Right forelimb (tissue), 1 donor: ENCODE measurements around the gene CBY2.

Source experiments
- DNase-seq: peaks from one replicate; pipeline ENCODE4 v3.0.0-alpha.2; 2018

CBY2 gene

GRCh38 chr13:45704211-45704739, 2.2 kb downstream of the CBY2 start:
- DNase-seq = no peak

- no peak for DNase-seq
Measured at GRCh38 chr13:45704854-45705695, 3.0 kb downstream of the CBY2 start.

GRCh38 chr13:45705918-45706317, 3.8 kb downstream of the CBY2 start:
- no peak for DNase-seq

GRCh38 chr13:45707516-45708100, 5.5 kb downstream of the CBY2 start:
- no peak for DNase-seq

GRCh38 chr13:45711951-45712350, 9.8 kb downstream of the CBY2 start:
- no peak for DNase-seq

- no peak for DNase-seq
Measured at GRCh38 chr13:45713106-45713690, 11.1 kb downstream of the CBY2 start.

GRCh38 chr13:45713721-45714120, 11.6 kb downstream of the CBY2 start:
- no peak for DNase-seq

GRCh38 chr13:45714170-45714569, 12.1 kb downstream of the CBY2 start:
- no peak for DNase-seq

GRCh38 chr13:45715351-45715750, 13.2 kb downstream of the CBY2 start:
- DNase-seq = no peak

GRCh38 chr13:45717349-45717748, 15.2 kb downstream of the CBY2 start:
- no peak for DNase-seq

- no peak for DNase-seq
Measured at GRCh38 chr13:45718063-45718462, 15.9 kb downstream of the CBY2 start.

- no peak for DNase-seq
Measured at GRCh38 chr13:45718992-45719391, 16.9 kb downstream of the CBY2 start.

- no peak for DNase-seq
Measured at GRCh38 chr13:45721203-45721731, 19.1 kb downstream of the CBY2 start.

- DNase-seq = no peak
Measured at GRCh38 chr13:45723798-45724197, 21.7 kb downstream of the CBY2 start.

- DNase-seq = no peak
Measured at GRCh38 chr13:45728759-45729158, 26.6 kb downstream of the CBY2 start.

- DNase-seq = no peak
Measured at GRCh38 chr13:45731455-45731854, 29.3 kb downstream of the CBY2 start.

- DNase-seq = no peak
Measured at GRCh38 chr13:45732916-45733315, 30.8 kb downstream of the CBY2 start.

GRCh38 chr13:45733361-45733760, 31.2 kb downstream of the CBY2 start:
- no peak for DNase-seq

- DNase-seq = no peak
Measured at GRCh38 chr13:45737571-45738017, 35.5 kb downstream of the CBY2 start.

GRCh38 chr13:45742985-45743384, 40.9 kb downstream of the CBY2 start:
- no peak for DNase-seq

GRCh38 chr13:45744979-45745378, 42.9 kb downstream of the CBY2 start:
- no peak for DNase-seq

GRCh38 chr13:45747071-45747470, 45.0 kb downstream of the CBY2 start:
- no peak for DNase-seq

GRCh38 chr13:45748941-45749759, 47.0 kb downstream of the CBY2 start:
- DNase-seq = no peak
